ENCODE measurements around the gene CD300E.

CD300E gene

GRCh38 chr17:74649909-74650308 lies 26.4 kb upstream of the CD300E start:
- no peak overlapping the region for H3K4me2 ChIP-seq (ENCODE audit: low read length)
- no peak overlapping the region for H2AFZ ChIP-seq (ENCODE audit: low read depth, low read length)
- H3K4me3 ChIP-seq (ENCODE audit: low read length) = no peak overlapping the region
- no peak overlapping the region for H3K27ac ChIP-seq (ENCODE audit: low read length)
- no peaks in the 10 kb centered on the region for H3K9me3 ChIP-seq (ENCODE audit: insufficient read depth, low read length)
- no peaks in the 10 kb centered on the region for H3K36me3 ChIP-seq (replicated peaks; ENCODE audit: low read depth, low read length)
- peaks cover 8% of the 10 kb centered on the region for H3K4me1 ChIP-seq (ENCODE audit: low read length)
- TF ChIP-seq CTCF (IDR thresholded peaks at IDR 0.05; ENCODE audit: low read depth, low read length) = no peak
- TF ChIP-seq EZH2phosphoT487 (IDR thresholded peaks at IDR 0.05; ENCODE audit: low read depth) = no peak
- H3K27me3 ChIP-seq (ENCODE audit: low read depth, low read length) = peaks cover 70% of the 10 kb centered on the region
- H3K79me2 ChIP-seq (ENCODE audit: low read length) = no peaks in the 10 kb centered on the region
- no peak overlapping the region for H3K9ac ChIP-seq (ENCODE audit: low read length)
- no peaks in the 10 kb centered on the region for H4K20me1 ChIP-seq (ENCODE audit: insufficient read depth, low read length)

- H3K4me2 ChIP-seq (ENCODE audit: low read length) = no peak overlapping the region
- H3K79me2 ChIP-seq (ENCODE audit: low read length) = no peaks in the 10 kb centered on the region
- no peak overlapping the region for H2AFZ ChIP-seq (ENCODE audit: low read depth, low read length)
- peaks cover 72% of the 10 kb centered on the region for H3K27me3 ChIP-seq (ENCODE audit: low read depth, low read length)
- H3K4me3 ChIP-seq (ENCODE audit: low read length) = no peak overlapping the region
- H3K27ac ChIP-seq (ENCODE audit: low read length) = no peak overlapping the region
- H3K9ac ChIP-seq (ENCODE audit: low read length) = no peak overlapping the region
- H4K20me1 ChIP-seq (ENCODE audit: insufficient read depth, low read length) = no peaks in the 10 kb centered on the region
- no peaks in the 10 kb centered on the region for H3K9me3 ChIP-seq (ENCODE audit: insufficient read depth, low read length)
- no peaks in the 10 kb centered on the region for H3K36me3 ChIP-seq (replicated peaks; ENCODE audit: low read depth, low read length)
- H3K4me1 ChIP-seq (ENCODE audit: low read length) = peaks cover 14% of the 10 kb centered on the region
- TF ChIP-seq EZH2phosphoT487 (IDR thresholded peaks at IDR 0.05; ENCODE audit: low read depth) = no peak
- TF ChIP-seq CTCF (IDR thresholded peaks at IDR 0.05; ENCODE audit: low read depth, low read length) = no peak
These were observed 24.5 kb upstream of the CD300E start for GRCh38 chr17:74647871-74648672.

- H3K27ac ChIP-seq (ENCODE audit: low read length) = no peak overlapping the region
- peaks cover 63% of the 10 kb centered on the region for H3K27me3 ChIP-seq (ENCODE audit: low read depth, low read length)
- H3K36me3 ChIP-seq (replicated peaks; ENCODE audit: low read depth, low read length) = no peaks in the 10 kb centered on the region
- peak overlapping the region; percentile 55 for H3K9ac ChIP-seq (ENCODE audit: low read length)
- peak overlapping the region; percentile 99 for H2AFZ ChIP-seq (ENCODE audit: low read depth, low read length)
- peak overlapping the region; percentile 74 for H3K4me3 ChIP-seq (ENCODE audit: low read length)
- H3K4me2 ChIP-seq (ENCODE audit: low read length) = peak overlapping the region; percentile 87
- TF ChIP-seq CTCF (IDR thresholded peaks at IDR 0.05; ENCODE audit: low read depth, low read length) (peak; percentile 80), EZH2phosphoT487 (IDR thresholded peaks at IDR 0.05; ENCODE audit: low read depth) (no peak)
- H3K9me3 ChIP-seq (ENCODE audit: insufficient read depth, low read length) = no peaks in the 10 kb centered on the region
- H4K20me1 ChIP-seq (ENCODE audit: insufficient read depth, low read length) = no peaks in the 10 kb centered on the region
- no peaks in the 10 kb centered on the region for H3K79me2 ChIP-seq (ENCODE audit: low read length)
- H3K4me1 ChIP-seq (ENCODE audit: low read length) = peaks cover 33% of the 10 kb centered on the region
These were observed 22.7 kb upstream of the CD300E start for GRCh38 chr17:74646231-74646630.

GRCh38 chr17:74645010-74645409 lies 21.5 kb upstream of the CD300E start:
- no peak overlapping the region for H3K4me2 ChIP-seq (ENCODE audit: low read length)
- H3K9ac ChIP-seq (ENCODE audit: low read length) = no peak overlapping the region
- H3K27me3 ChIP-seq (ENCODE audit: low read depth, low read length) = peaks cover 58% of the 10 kb centered on the region

More at GRCh38 chr17:74645010-74645409, 21.5 kb upstream of the CD300E start:
- Histone ChIP-seq H4K20me1 (ENCODE audit: insufficient read depth, low read length) (no peaks in the 10 kb centered on the region), H3K79me2 (ENCODE audit: low read length) (no peaks in the 10 kb centered on the region), H3K36me3 (replicated peaks; ENCODE audit: low read depth, low read length) (no peaks in the 10 kb centered on the region), H3K9me3 (ENCODE audit: insufficient read depth, low read length) (no peaks in the 10 kb centered on the region), H3K4me1 (ENCODE audit: low read length) (peaks cover 45% of the 10 kb centered on the region), H3K4me3 (ENCODE audit: low read length) (no peak overlapping the region), H3K27ac (ENCODE audit: low read length) (no peak overlapping the region), H2AFZ (ENCODE audit: low read depth, low read length) (no peak overlapping the region)
- TF ChIP-seq EZH2phosphoT487 (IDR thresholded peaks at IDR 0.05; ENCODE audit: low read depth) (no peak), CTCF (IDR thresholded peaks at IDR 0.05; ENCODE audit: low read depth, low read length) (no peak)

Measured in OCI-LY3 (cell line).